ENCODE data around the gene CLDN3.
A peak's percentile ranks its signal among the peaks of the same experiment; 100 is the strongest.
"Not testable (repeated sequence)": the region's sequence is repeated elsewhere in the genome, so short reads cannot be mapped to it uniquely, and the experiment has no call there.

Gene CLDN3, protein sequence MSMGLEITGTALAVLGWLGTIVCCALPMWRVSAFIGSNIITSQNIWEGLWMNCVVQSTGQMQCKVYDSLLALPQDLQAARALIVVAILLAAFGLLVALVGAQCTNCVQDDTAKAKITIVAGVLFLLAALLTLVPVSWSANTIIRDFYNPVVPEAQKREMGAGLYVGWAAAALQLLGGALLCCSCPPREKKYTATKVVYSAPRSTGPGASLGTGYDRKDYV

GRCh38 chr7:73770002-73770859 is at the start of gene CLDN3:
Gene CLDN3, minus strand, starts transcription at chr7:73770270. Its CDS starts 221 bp downstream, at chr7:73770049.
- DNase-seq: peak; percentile 33

DNA sequence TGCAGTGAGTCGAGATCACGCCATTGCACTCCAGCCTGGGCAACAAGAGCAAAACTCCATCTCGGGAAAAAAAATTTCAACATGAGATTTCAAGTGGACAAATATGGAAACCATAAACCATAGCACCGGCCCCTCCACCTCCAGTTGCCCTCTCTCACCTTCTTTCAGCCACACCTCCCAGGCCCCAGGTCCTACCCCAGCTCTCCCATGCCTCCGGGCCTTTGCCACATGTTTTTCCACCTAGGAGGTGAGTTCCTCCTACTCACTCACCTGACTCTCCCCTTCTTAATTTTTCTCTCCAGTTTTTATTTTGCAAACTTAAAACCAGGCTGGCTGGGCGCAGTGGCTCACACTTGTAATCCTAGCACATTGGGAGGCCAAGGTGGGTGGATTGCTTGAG is 47.1 kb upstream of the CLDN3 start:
- no peak for DNase-seq

- DNase-seq: no peak
Observed at GRCh38 chr7:73815436-73815835, 45.4 kb upstream of the CLDN3 start.

GRCh38 chr7:73812996-73813395 is 42.9 kb upstream of the CLDN3 start:
- no peak for DNase-seq

DNA sequence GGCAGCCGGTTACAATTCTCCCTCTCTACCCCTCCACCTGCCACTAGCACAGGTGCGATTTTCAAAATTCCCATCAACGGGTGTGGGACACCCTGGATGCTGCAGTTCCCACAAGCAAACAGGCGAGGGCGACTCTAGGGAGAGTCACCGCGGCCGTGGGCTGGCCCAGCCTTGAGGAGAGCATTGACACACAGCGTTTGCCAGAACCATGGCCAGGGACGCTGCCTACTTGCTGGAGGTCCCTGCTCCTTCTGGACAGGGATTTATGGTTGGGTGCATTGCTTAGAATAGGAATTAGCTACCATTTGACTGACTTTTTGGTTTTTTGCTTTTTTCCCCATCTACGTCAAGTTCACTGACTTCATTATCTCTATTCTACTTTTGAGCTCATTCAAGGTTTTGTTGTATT is 41.7 kb upstream of the CLDN3 start:
- peak; percentile 74 for DNase-seq

- no peak for DNase-seq
Observed at GRCh38 chr7:73810998-73811360, 40.9 kb upstream of the CLDN3 start.

GRCh38 chr7:73809467-73809951 is 39.4 kb upstream of the CLDN3 start:
- no peak for DNase-seq

DNA sequence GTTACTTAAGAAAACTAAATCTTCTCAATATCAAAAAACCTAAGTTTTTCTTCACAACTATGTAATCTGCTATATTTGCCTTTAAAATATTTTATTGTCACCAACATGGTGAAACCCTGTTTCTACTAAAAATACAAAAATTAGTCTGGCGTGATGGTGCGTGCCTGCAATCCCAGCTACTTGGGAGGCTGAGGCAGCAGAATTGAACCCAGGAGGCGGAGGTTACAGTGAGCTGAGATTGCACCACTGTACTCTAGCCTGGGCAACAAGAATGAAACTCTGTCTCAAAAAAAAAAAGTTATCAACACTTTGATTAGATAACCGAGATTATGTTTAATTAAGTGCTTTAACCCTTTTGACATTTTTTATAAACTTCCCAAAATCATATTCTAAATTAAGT is 32.4 kb upstream of the CLDN3 start:
- no peak for DNase-seq

DNA sequence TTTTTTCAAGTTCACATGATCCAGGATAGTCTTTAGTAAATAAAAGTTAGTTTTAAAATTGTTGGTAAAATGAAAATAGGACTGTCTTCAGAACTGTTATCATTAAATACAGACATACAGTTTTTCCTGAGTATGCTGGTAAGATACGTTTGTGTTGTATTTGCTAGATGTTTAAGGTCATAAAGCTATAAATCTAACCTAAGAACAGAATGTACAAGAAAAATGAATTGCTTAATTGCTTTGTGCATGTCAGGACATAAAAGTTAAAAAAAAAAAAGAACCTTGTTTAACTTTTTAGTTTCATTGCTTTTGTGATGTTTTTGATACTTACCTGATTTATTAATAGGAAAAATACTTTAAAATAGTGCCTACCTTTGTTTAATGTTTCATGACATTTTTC is 31.5 kb upstream of the CLDN3 start:
- DNase-seq: no peak

GRCh38 chr7:73799282-73800141 is 29.4 kb upstream of the CLDN3 start:
- DNase-seq: no peak

- not testable (repeated sequence) for DNase-seq
Observed at GRCh38 chr7:73797176-73797575, 27.1 kb upstream of the CLDN3 start.

- not testable (repeated sequence) for DNase-seq
Observed at GRCh38 chr7:73796656-73797055, 26.6 kb upstream of the CLDN3 start.

DNA sequence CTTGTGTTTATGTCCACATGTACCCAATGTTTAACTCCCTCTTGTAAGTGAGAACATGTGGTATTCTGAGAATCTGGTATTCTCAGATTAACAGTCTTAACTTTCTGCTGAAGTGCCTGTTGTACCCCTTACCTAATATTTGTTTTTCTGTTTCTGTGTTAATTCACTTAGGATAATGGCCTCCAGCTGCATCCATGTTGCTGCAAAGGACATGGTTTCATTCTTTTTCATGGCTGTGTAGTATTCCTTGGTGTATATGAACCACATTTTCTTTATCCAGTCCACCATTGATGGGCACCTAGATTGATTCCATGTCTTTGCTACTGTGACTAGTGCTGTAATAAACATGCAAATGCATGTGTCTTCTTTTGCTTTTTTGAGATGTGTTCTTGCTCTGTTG is 25.1 kb upstream of the CLDN3 start:
- DNase-seq: not testable (repeated sequence)

- DNase-seq: not testable (repeated sequence)
Observed at GRCh38 chr7:73791170-73791690, 21.2 kb upstream of the CLDN3 start.

- no peak for DNase-seq
Observed at GRCh38 chr7:73789051-73789450, 19.0 kb upstream of the CLDN3 start.

DNA sequence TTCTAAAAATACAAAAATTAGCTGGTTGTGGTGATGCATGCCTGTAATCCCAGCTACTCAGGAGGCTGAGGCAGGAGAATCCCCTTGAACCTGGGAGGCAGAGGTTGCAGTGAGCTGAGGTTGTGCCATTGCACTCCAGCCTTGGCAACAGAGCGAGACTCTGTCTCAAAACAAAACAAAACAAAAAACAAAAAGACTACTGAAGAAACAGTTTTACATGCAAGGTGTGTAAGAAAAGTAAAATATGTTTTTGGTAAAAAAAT is 17.6 kb upstream of the CLDN3 start:
- not testable (repeated sequence) for DNase-seq

GRCh38 chr7:73786588-73786987 is 16.5 kb upstream of the CLDN3 start:
- no peak for DNase-seq

DNA sequence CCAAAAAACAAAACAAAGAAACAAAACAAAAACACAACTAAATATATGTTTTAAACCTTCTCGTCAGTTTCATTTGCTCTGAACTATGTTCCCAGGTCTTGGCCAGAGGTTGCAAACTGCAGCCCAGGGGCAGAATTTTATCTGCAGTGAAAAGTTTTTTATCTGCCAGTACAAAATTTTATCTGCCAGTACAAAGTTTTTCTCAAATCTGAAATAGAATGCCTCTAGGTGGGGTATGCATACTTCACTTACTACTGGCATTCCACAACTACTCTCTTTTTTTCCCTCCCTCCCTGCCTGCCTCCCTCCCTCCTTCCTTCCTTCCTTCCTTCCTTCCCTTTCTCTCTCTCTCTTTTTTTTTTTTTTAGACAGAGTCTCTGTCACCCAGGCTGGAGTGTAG is 9.4 kb upstream of the CLDN3 start:
- DNase-seq: no peak

GRCh38 chr7:73778801-73779389 is 8.8 kb upstream of the CLDN3 start:
- no peak for DNase-seq

DNA sequence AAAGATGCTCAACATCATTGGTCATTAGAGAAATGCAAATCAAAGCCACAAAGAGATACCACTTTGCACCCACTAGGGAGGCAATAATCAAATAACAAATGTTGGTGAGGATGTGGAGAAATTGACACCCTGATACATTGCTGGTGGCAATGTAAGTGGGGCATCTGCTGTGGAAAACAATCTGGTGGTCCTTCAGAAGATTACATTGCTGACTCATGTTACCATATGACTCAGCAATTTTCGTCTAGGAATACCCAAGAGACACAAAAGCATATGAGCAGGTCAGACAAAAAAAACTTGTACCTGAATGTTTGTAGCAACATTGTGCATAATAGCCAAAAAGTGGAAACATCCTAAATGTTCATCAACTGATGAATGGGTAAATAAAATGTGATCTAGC is 4.9 kb upstream of the CLDN3 start:
- no peak for DNase-seq

DNA sequence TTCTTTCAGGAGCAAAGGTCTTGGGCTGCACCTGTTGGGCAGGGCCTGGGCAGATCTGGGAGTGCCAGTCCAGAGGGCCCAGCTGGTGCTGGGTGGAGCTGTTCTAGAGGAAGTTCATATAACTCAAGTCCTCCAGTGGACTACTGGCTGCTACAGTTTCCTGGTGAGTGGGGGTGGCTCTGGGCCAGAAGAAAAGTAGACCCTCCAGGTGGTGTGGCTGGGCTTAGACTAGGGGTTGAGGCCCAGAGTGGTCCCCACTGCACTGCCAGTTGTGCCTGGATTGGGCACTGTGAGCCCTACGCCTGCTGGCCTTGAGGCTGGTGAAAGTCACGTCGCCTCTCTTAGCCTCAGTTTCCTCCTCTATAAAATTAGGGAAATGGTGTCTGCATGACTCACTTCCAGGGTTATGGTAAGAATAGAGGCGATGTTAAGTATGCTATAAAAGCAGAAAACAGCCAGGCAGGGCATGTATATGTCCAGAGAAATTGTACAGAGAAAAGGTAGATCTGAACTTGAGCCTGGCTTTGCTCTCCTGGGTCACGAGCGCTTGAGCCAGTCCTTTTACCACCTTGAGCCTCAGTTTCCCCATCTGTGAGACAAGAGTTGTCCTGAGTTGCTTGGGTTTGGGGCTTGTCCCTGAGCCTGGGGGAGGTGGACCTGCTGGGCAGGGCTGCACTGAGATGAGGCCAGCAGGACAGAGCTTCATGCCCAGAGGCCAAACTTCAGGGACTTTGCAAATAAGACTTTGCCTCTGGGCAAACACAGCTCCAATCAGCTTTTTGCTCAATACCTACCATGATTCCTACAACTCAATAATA is 3.8 kb upstream of the CLDN3 start:
- DNase-seq: no peak

All from activated CD4-positive, alpha-beta T cell treated with anti-CD3 and anti-CD28 coated beads for 48 hours (primary cell).